ENCODE data around the gene PARD3B. TPM values are rescaled to one million over a fixed set of nuclear protein-coding genes. Genes with fewer than 3 reads are reported as not detected.

Gene PARD3B
- total RNA-seq, 1 experiment from 2014 or later: 10.1 TPM

GRCh38 chr2:204897561-204897960 is 352.3 kb downstream of the PARD3B start:
- CTCF ChIA-PET: interaction anchor here (0.6 to 1.4 kb wide), 2 partner anchors 673 to 778 kb away, joined by 4 read pairs; no protein-coding TSS in a partner anchor
- H3K27me3 Mint-ChIP-seq (ENCODE audit: unreplicated experiment): no peaks in the 10 kb centered on the region
- no peak overlapping the region for H3K27ac Mint-ChIP-seq (ENCODE audit: unreplicated experiment)
- intact Hi-C loops (cut with micrococcal nuclease; ENCODE audit: unreplicated experiment): loop anchor here (1.0 kb wide), 1 partner anchor 50 kb away; no protein-coding TSS in a partner anchor
- peaks cover 8% of the 10 kb centered on the region for H3K9me3 Mint-ChIP-seq (ENCODE audit: low read depth, unreplicated experiment)
- peaks cover 33% of the 10 kb centered on the region for H3K4me1 Mint-ChIP-seq (ENCODE audit: low read depth, unreplicated experiment)
- TF ChIP-seq CTCF (IDR thresholded peaks at IDR 0.05; ENCODE audit: unreplicated experiment): no peak
- H3K36me3 Mint-ChIP-seq (ENCODE audit: insufficient read depth, unreplicated experiment): peaks cover 7% of the 10 kb centered on the region
- DNase-seq: peak; percentile 8
- no peak overlapping the region for H3K4me3 Mint-ChIP-seq (ENCODE audit: low read depth, unreplicated experiment)
- no TSS peak for BruUV-seq (replicated peaks)

GRCh38 chr2:204898928-204899640 is 353.8 kb downstream of the PARD3B start:
- no TSS peak for BruUV-seq (replicated peaks)
- Mint-ChIP-seq H3K27ac (ENCODE audit: unreplicated experiment) (no peak overlapping the region), H3K4me1 (ENCODE audit: low read depth, unreplicated experiment) (peaks cover 33% of the 10 kb centered on the region), H3K36me3 (ENCODE audit: insufficient read depth, unreplicated experiment) (peaks cover 7% of the 10 kb centered on the region), H3K27me3 (ENCODE audit: unreplicated experiment) (no peaks in the 10 kb centered on the region), H3K9me3 (ENCODE audit: low read depth, unreplicated experiment) (peaks cover 8% of the 10 kb centered on the region), H3K4me3 (ENCODE audit: low read depth, unreplicated experiment) (no peak overlapping the region)
- TF ChIP-seq CTCF (IDR thresholded peaks at IDR 0.05; ENCODE audit: unreplicated experiment): no peak
- CTCF ChIA-PET: no interaction called here
- no peak for DNase-seq
- intact Hi-C loops (cut with micrococcal nuclease; ENCODE audit: unreplicated experiment): no loop called here

- H3K27ac Mint-ChIP-seq (ENCODE audit: unreplicated experiment): no peak overlapping the region
These were observed 354.7 kb downstream of the PARD3B start for GRCh38 chr2:204899983-204900382.

GRCh38 chr2:204900487-204900886 is 355.2 kb downstream of the PARD3B start:
- CTCF ChIA-PET: interaction anchor here (0.6 kb wide), 1 partner anchor 47 kb away, joined by 5 read pairs; no protein-coding TSS in a partner anchor
- Mint-ChIP-seq H3K27me3 (ENCODE audit: unreplicated experiment) (no peaks in the 10 kb centered on the region), H3K4me3 (ENCODE audit: low read depth, unreplicated experiment) (no peak overlapping the region), H3K9me3 (ENCODE audit: low read depth, unreplicated experiment) (peaks cover 8% of the 10 kb centered on the region), H3K36me3 (ENCODE audit: insufficient read depth, unreplicated experiment) (peaks cover 7% of the 10 kb centered on the region), H3K4me1 (ENCODE audit: low read depth, unreplicated experiment) (peaks cover 33% of the 10 kb centered on the region), H3K27ac (ENCODE audit: unreplicated experiment) (no peak overlapping the region)
- no peak for DNase-seq
- no TSS peak for BruUV-seq (replicated peaks)
- no peak for TF ChIP-seq CTCF (IDR thresholded peaks at IDR 0.05; ENCODE audit: unreplicated experiment)
- intact Hi-C loops (cut with micrococcal nuclease; ENCODE audit: unreplicated experiment): no loop called here

More at GRCh38 chr2:204899983-204900382, 354.7 kb downstream of the PARD3B start:
- Mint-ChIP-seq H3K27me3 (ENCODE audit: unreplicated experiment) (no peaks in the 10 kb centered on the region), H3K9me3 (ENCODE audit: low read depth, unreplicated experiment) (peaks cover 8% of the 10 kb centered on the region), H3K4me3 (ENCODE audit: low read depth, unreplicated experiment) (no peak overlapping the region), H3K36me3 (ENCODE audit: insufficient read depth, unreplicated experiment) (peaks cover 7% of the 10 kb centered on the region), H3K4me1 (ENCODE audit: low read depth, unreplicated experiment) (peaks cover 33% of the 10 kb centered on the region)
- CTCF ChIA-PET: no interaction called here
- intact Hi-C loops (cut with micrococcal nuclease; ENCODE audit: unreplicated experiment): no loop called here
- BruUV-seq (replicated peaks): no TSS peak
- TF ChIP-seq CTCF (IDR thresholded peaks at IDR 0.05; ENCODE audit: unreplicated experiment): no peak
- DNase-seq: no peak
